ENCODE results near the gene HTR3C.
A peak's percentile ranks its signal among the peaks of the same experiment; 100 is the strongest.
"Not testable (repeated sequence)": the region's sequence is repeated elsewhere in the genome, so short reads cannot be mapped to it uniquely, and the experiment has no call there.

Gene HTR3C, protein sequence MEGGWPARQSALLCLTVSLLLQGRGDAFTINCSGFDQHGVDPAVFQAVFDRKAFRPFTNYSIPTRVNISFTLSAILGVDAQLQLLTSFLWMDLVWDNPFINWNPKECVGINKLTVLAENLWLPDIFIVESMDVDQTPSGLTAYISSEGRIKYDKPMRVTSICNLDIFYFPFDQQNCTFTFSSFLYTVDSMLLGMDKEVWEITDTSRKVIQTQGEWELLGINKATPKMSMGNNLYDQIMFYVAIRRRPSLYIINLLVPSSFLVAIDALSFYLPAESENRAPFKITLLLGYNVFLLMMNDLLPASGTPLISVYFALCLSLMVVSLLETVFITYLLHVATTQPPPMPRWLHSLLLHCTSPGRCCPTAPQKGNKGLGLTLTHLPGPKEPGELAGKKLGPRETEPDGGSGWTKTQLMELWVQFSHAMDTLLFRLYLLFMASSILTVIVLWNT

DNA sequence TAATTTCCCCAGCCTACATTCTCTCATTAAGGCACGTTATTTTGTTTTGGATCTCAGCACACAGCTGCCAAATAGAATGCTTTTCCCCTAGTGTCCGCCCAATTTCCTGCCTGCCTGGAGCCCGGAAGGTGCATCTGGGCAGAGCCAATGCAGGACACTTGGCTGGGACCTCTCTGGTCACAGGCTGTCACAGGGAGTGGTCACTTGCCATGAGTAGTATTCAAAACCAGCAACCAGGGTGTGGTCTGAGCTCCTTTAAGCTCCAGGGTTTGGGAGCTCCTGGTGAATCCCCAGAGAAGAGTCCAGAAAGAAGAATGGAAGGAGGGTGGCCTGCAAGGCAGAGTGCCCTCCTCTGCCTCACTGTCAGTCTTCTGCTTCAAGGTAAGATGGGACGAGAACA, at the start of gene HTR3C:
Gene HTR3C, plus strand, starts transcription at position 281 of the 400 bp plus-strand sequence. Its CDS starts 34 bp downstream, at position 315.
- no peak for DNase-seq (ENCODE audit: extremely low read depth in 1 of 2, low read depth in 1 of 2)

- no peak for DNase-seq (ENCODE audit: extremely low read depth in 1 of 2, low read depth in 1 of 2)
Measured at GRCh38 chr3:184003187-184003967, 49.5 kb upstream of the HTR3C start.

DNA sequence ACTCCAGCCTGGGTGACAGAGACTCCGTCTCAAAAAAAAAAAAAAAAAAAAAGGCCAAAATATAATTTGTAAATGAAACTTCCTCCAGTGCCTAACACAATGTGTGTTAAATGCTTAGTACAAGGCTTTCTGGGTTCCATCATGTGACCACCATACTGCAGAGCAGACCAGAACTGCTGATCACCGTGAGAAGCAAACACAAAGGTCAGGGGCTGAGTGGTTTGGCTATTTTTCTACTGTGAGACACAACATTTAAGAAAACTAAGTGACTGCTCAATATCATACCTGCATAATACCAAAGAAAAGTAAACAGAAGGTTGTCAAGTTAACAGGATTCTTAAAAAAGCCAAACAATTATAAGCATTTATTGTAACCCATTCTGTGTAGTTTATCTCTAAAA, 48.4 kb upstream of the HTR3C start:
- no peak for DNase-seq (ENCODE audit: extremely low read depth in 1 of 2, low read depth in 1 of 2)

GRCh38 chr3:184005941-184006507, 46.8 kb upstream of the HTR3C start:
- DNase-seq (ENCODE audit: extremely low read depth in 1 of 2, low read depth in 1 of 2): no peak

GRCh38 chr3:184007143-184007813, 45.6 kb upstream of the HTR3C start:
- DNase-seq (ENCODE audit: extremely low read depth in 1 of 2, low read depth in 1 of 2): not testable (repeated sequence)

GRCh38 chr3:184008161-184008560, 44.7 kb upstream of the HTR3C start:
- DNase-seq (ENCODE audit: extremely low read depth in 1 of 2, low read depth in 1 of 2): no peak

DNA sequence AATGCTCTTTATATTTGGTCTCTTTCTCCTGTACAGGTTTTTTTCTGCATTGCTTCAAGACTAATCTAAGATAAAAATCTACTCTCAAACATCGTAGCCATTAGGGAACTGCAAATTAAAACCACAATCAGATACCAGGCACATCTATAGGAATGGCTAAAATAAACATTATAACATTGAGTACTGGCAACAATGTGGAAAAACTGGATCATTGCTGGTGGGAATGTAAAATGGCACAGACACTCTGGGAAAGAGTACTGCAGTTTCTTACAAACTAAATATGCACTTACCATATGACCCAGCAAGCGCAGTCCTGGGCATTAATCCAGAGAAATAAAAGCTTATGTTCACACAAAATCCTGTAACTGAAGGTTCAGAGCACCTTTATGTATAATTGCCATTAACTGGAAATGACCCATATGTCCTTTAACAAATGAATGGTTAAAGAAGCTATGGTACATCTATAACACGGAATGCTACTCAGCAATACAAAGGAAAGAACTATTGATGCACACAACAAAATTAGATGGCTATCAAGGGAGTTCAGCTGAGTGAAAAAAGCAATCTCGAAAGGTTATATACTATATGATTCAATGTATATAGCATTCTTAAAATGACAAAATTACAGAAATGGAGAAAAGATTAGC, 41.5 kb upstream of the HTR3C start:
- DNase-seq (ENCODE audit: extremely low read depth in 1 of 2, low read depth in 1 of 2): no peak

DNA sequence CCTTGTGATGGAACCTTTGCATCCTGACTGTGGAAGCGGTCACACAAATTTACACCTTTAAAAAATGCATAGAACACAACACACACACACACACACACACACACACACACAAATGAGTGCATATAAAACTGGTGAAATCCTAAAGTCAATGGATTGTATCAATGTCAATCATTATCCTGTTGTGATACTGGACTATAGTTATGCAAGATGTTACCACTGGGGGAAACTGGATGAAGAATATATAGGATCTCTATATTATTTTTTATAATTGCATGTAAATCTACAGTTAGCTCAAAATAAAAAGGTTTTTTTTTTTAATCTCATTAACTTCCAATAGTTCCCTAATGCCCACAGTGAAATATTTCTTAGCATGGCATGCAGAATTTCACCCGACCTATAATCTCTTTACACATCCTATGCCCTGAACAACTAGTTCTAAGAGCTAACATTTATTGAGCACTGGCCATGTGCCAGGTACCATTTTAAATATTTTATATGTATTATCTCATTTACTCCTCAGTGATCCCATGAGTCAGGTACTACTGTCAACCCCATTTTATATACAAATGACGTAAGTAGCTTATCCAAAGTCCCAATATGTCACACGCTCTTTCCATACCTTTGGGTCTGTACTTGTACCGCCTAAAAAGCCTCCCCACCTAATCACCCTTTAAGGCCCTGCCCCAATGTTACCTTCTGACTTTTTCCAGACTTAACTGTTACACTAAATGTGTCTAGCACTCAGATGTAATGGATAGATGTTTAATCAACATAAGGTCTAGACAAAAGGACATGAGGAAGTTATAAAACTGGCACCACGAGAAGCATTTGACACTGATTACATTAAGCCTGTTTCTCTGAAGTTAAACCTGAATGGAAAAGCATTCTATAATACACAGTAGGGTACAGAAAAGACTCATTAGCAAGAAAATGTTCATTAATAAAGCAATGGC, 40.6 kb upstream of the HTR3C start:
- no peak for DNase-seq (ENCODE audit: extremely low read depth in 1 of 2, low read depth in 1 of 2)

DNA sequence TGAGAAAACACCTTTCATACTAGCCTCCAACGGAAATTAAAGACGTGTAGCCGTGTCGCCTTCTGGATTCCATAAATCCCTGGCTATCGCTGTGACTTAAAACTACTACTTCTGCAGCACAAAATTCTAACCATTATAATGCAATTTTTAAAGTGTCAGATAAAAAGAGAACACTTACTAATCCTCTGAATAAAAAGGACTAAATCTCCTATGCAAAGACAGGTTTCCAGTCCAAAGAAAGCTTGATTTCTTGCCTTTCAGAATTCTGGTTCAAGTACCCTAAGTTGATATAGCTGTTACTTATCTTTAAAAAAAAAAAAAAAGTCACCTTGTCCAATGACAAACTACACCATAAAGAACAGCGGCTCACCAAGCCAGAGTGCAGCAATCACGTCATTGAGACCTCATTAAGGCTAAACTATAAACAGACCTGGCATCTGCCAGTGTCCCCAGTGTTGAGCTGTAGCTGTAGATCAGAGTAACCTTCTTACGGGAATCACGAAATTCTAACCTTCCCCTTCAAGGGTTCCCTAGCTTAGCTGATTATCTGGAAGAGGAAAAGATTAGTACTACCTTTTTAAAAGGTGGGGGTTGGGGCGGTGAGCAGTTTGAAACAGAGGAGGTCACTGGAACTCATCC, 37.3 kb upstream of the HTR3C start:
- no peak for DNase-seq (ENCODE audit: extremely low read depth in 1 of 2, low read depth in 1 of 2)

DNA sequence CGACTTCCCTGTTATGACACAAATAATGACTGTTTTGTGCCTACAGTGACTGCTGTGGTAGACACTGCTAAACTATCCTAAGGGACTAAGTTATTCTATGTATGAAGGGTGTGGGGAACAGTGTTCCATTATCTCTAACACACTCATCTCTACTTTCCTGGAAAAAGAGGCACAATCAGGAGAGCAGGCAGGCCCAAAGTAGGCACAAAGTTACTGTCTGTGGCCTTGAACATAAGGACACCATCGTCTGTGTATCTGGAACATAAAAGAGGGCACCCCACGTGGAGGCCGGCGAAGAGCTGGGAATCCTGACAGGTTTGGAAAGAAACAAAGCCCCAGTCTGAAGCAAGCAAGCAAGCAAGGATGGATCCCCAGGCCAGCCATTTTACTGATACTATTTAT, 36.7 kb upstream of the HTR3C start:
- no peak for DNase-seq (ENCODE audit: extremely low read depth in 1 of 2, low read depth in 1 of 2)

- peak in 1 of 2 donors; percentile 29 for DNase-seq (ENCODE audit: extremely low read depth in 1 of 2, low read depth in 1 of 2)
Measured at GRCh38 chr3:184016811-184017671, 35.8 kb upstream of the HTR3C start.

DNA sequence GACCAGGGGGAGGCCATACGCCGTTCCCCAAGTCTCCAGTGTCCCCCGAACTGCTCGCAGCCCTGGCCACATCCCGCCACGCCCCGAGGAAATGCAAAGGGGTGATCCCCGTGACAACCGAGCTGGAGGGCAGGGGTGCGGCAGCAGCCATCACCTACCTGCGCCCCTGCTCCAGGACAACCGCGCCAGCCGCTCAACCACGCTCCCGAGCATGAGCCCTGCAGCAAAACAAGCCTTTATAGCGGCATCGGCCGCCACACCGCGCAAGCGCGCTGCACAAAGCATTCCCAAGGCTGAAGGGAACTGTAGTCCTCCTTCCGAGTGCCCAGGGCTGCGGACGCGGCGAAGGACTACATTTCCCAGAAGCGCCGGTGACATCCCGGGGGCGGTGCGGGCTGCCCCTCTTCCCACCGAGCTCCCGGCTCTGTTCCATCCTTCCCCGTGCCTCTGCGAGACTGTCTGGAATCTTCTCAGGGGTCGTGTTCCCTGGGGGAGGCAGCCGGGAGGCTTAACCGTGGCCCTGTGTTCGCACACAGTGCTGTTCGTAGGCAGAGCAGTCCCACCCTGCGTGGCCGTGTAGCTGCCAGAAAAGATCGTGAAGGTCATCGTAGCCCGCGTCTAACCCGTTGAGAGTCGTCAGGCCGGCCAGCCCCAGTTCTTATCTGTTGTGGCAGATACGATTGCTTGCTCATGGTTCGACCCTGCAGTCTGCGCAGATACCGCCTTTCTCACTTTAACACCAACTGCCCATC, 35.0 kb upstream of the HTR3C start, which contains the start of gene ABCC5:
Gene ABCC5, minus strand, starts transcription at position 213 of the 752 bp plus-strand sequence. CDS start 3,492 bp downstream, outside the sequence.
- DNase-seq (ENCODE audit: extremely low read depth in 1 of 2, low read depth in 1 of 2): peak; percentile 59 to 70

GRCh38 chr3:184018424-184018973, 34.3 kb upstream of the HTR3C start:
- DNase-seq (ENCODE audit: extremely low read depth in 1 of 2, low read depth in 1 of 2): no peak

DNA sequence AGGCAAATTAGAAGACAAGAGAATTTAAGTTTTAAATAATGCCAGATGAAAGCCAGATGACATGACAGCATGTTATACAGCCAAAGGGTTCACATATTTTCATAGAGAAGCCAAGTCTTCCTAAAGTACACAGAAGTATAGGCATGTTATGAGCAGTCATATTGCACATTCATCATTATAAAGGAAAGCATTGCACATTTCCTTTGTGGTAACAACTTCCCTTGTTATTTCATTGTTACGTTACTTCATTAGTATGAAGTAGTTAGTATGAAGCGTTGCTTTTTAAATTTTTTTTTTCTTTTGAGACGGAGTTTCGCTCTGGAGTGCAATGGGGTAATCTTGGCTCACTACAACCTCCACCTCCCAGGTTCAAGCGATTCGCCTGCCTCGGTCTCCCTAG, 30.5 kb upstream of the HTR3C start:
- no peak for DNase-seq (ENCODE audit: extremely low read depth in 1 of 2, low read depth in 1 of 2)

GRCh38 chr3:184025256-184025655, 27.6 kb upstream of the HTR3C start:
- not testable (repeated sequence) for DNase-seq (ENCODE audit: extremely low read depth in 1 of 2, low read depth in 1 of 2)

DNA sequence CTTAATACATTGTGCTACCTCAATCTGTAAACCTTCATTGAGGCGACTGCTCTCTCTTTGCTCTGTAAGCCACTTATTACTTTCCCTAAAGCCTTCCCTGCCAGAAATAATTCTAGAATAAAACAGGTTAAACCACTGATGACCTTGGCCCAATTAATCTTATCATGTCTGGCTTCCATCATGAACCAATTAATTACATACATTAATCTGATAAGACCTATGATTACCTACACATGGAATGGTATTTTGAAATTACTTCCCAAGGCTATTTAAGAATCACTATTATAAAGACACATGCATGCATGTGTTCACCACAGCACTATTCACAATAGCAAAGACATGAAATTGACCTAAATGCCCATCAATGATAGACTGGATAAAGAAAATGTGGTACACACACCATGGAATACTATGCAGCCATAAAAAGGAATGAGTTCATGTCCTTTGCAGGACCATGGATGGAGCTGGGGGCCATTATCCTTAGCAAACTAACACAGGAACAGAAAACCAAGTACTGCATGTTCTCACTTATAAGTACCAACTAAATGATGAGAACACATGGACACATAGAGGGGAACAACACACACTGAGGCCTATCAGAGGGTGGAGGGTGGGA, 24.5 kb upstream of the HTR3C start:
- not testable (repeated sequence) for DNase-seq (ENCODE audit: extremely low read depth in 1 of 2, low read depth in 1 of 2)

Data from activated CD8-positive, alpha-beta memory T cell treated with anti-CD3 and anti-CD28 coated beads for 1 hour (primary cell).